Suprapubic skin (tissue), 4 donors: Measurements from ENCODE around the gene AP2M1. TPM values are rescaled to one million over a fixed set of nuclear protein-coding genes. Genes with fewer than 3 reads are reported as not detected.
"Not testable (repeated sequence)": the region's sequence is repeated elsewhere in the genome, so short reads cannot be mapped to it uniquely, and the experiment has no call there.

Experiments used
- DNase-seq, 2 donors: peaks; one replicate each; pipeline ENCODE4 v3.0.0-alpha.2; 2019; ENCODE audit warnings: low spot score in 2 of 2
- H3K27ac ChIP-seq: fragments of 200-600 bp; sonication (generic); one replicate; pipeline ENCODE4 v1.5.1; 2019
- H3K27me3 ChIP-seq: fragments of 200-600 bp; sonication (generic); one replicate; pipeline ENCODE4 v1.5.1; 2019
- H3K36me3 ChIP-seq: fragments of 200-600 bp; sonication (generic); one replicate; pipeline ENCODE4 v1.5.1; 2019
- H3K4me1 ChIP-seq: fragments of 200-600 bp; sonication (generic); one replicate; pipeline ENCODE4 v1.5.1; 2019
- H3K4me3 ChIP-seq: fragments of 200-600 bp; sonication (generic); one replicate; pipeline ENCODE4 v1.5.1; 2019; ENCODE audit warnings: mild to moderate bottlenecking
- H3K9me3 ChIP-seq: fragments of 200-600 bp; sonication (generic); one replicate; pipeline ENCODE4 v1.5.1; 2019
- CTCF ChIP-seq, 2 donors: fragments of 200-600 bp in 1 of 2; fragments of 450-650 bp in 1 of 2; sonication (generic) in 1 of 2; IDR thresholded peaks; one replicate each; pipeline ENCODE4 v1.5.1; 2016 to 2019; ENCODE audit warnings: antibody characterized with exemption in 2 of 2, mild to moderate bottlenecking in 1 of 2, moderate library complexity in 1 of 2
- EP300 ChIP-seq: sonication (generic); formaldehyde crosslinking; IDR thresholded peaks from one replicate; pipeline ENCODE4 v1.6.1; 2017; ENCODE audit warnings: antibody characterized with exemption
- POLR2A ChIP-seq, 2 donors: fragments of 450-650 bp; IDR thresholded peaks; one replicate each; pipeline ENCODE4 v1.6.1; 2017; ENCODE audit warnings: antibody characterized with exemption in 2 of 2, mild to moderate bottlenecking in 2 of 2, moderate library complexity in 2 of 2
- POLR2AphosphoS5 ChIP-seq, 3 donors: sonication (generic); formaldehyde crosslinking; IDR thresholded peaks; one replicate each; pipeline ENCODE4 v1.6.1; 2017; ENCODE audit warnings: antibody characterized with exemption in 3 of 3
- WGBS: methylation state at CpG from one replicate; pipeline ENCODE4 v1.1.5; 2018; 5-methylcytosine and 5-hydroxymethylcytosine counted together
- total RNA-seq, 4 donors: library from RNA; depleted of rRNA; stranded (reverse); fragments of >200 nt; gene quantifications; one replicate each; pipeline ENCODE4 v1.1.0, GENCODE V29; 2016

AP2M1 gene
- total RNA-seq, 4 donors from 2014 or later, result 112 to 137 (median 121) TPM

GRCh38 chr3:184158404-184158803, 16.3 kb upstream of the AP2M1 start:
- Histone ChIP-seq H3K27ac (no peak overlapping the region), H3K4me3 (no peak overlapping the region), H3K36me3 (peaks cover 4% of the 10 kb centered on the region), H3K27me3 (no peaks in the 10 kb centered on the region), H3K9me3 (no peaks in the 10 kb centered on the region), H3K4me1 (peaks cover 64% of the 10 kb centered on the region)
- no peak for TF ChIP-seq CTCF (IDR thresholded peaks at IDR 0.05)
- no peak for TF ChIP-seq EP300
- no peak for TF ChIP-seq POLR2AphosphoS5 (IDR thresholded peaks at IDR 0.05)
- no peak for TF ChIP-seq POLR2A (IDR thresholded peaks at IDR 0.05)
- 85% methylated on average over 4 of the region's 4 CpGs for WGBS
- DNase-seq, result no peak

GRCh38 chr3:184160456-184160855, 14.2 kb upstream of the AP2M1 start:
- H3K27ac ChIP-seq, result no peak overlapping the region
- H3K9me3 ChIP-seq, result no peaks in the 10 kb centered on the region
- H3K36me3 ChIP-seq, result peaks cover 24% of the 10 kb centered on the region
- TF ChIP-seq POLR2A (IDR thresholded peaks at IDR 0.05) (no peak), EP300 (no peak), CTCF (IDR thresholded peaks at IDR 0.05) (no peak), POLR2AphosphoS5 (IDR thresholded peaks at IDR 0.05) (no peak)
- 68% methylated on average over 2 of the region's 2 CpGs for WGBS
- no peaks in the 10 kb centered on the region for H3K27me3 ChIP-seq
- no peak overlapping the region for H3K4me3 ChIP-seq
- H3K4me1 ChIP-seq, result peaks cover 48% of the 10 kb centered on the region
- no peak for DNase-seq

GRCh38 chr3:184162571-184163070, 12.0 kb upstream of the AP2M1 start:
- peaks cover 33% of the 10 kb centered on the region for H3K4me1 ChIP-seq
- 92% methylated on average over 8 of the region's 8 CpGs for WGBS
- H3K27ac ChIP-seq, result not testable (repeated sequence)

GRCh38 chr3:184164648-184165330, 9.9 kb upstream of the AP2M1 start:
- H3K9me3 ChIP-seq, result no peaks in the 10 kb centered on the region
- TF ChIP-seq CTCF (IDR thresholded peaks at IDR 0.05), result no peak
- TF ChIP-seq EP300, result no peak
- TF ChIP-seq POLR2AphosphoS5 (IDR thresholded peaks at IDR 0.05), result no peak
- no peak for TF ChIP-seq POLR2A (IDR thresholded peaks at IDR 0.05)

More at GRCh38 chr3:184162571-184163070, 12.0 kb upstream of the AP2M1 start:
- not testable (repeated sequence) for H3K4me3 ChIP-seq, DNase-seq, H3K27me3 ChIP-seq, H3K9me3 ChIP-seq
- peaks cover 46% of the 10 kb centered on the region for H3K36me3 ChIP-seq

GRCh38 chr3:184165543-184165942, 9.1 kb upstream of the AP2M1 start:
- no peaks in the 10 kb centered on the region for H3K27me3 ChIP-seq
- DNase-seq, result no peak
- no peak overlapping the region for H3K27ac ChIP-seq
- WGBS, result 100% methylated on average over 3 of the region's 3 CpGs
- H3K4me1 ChIP-seq, result peaks cover 16% of the 10 kb centered on the region
- no peak overlapping the region for H3K4me3 ChIP-seq
- peaks cover 75% of the 10 kb centered on the region for H3K36me3 ChIP-seq
- no peaks in the 10 kb centered on the region for H3K9me3 ChIP-seq
- no peak for TF ChIP-seq POLR2AphosphoS5 (IDR thresholded peaks at IDR 0.05)
- TF ChIP-seq EP300, result no peak
- TF ChIP-seq POLR2A (IDR thresholded peaks at IDR 0.05), result no peak
- no peak for TF ChIP-seq CTCF (IDR thresholded peaks at IDR 0.05)

More at GRCh38 chr3:184164648-184165330, 9.9 kb upstream of the AP2M1 start:
- H3K4me3 ChIP-seq, result no peak overlapping the region
- WGBS, result 89% methylated on average over 16 of the region's 16 CpGs
- peaks cover 68% of the 10 kb centered on the region for H3K36me3 ChIP-seq
- no peaks in the 10 kb centered on the region for H3K27me3 ChIP-seq
- H3K27ac ChIP-seq, result no peak overlapping the region
- H3K4me1 ChIP-seq, result peaks cover 21% of the 10 kb centered on the region
- no peak for DNase-seq
